Stimulated activated CD4-positive, alpha-beta T cell treated with anti-CD3 and anti-CD28 coated beads, Interleukin-15, amount 100 ng/mL, for 24 hours (primary cell): Measurements from ENCODE around the gene SLC7A1.
A peak's percentile ranks its signal among the peaks of the same experiment; 100 is the strongest.

ENCODE experiments used
- DNase-seq: peaks from one replicate; pipeline ENCODE4 v3.0.0-alpha.2; 2020

The SLC7A1 gene

GRCh38 chr13:29508130-29508875, 87.2 kb downstream of the SLC7A1 start:
- DNase-seq = peak; percentile 80

- no peak for DNase-seq
Measured at GRCh38 chr13:29507356-29507755, 88.1 kb downstream of the SLC7A1 start.

GRCh38 chr13:29505950-29506349, 89.5 kb downstream of the SLC7A1 start:
- DNase-seq = no peak

- DNase-seq = no peak
Measured at GRCh38 chr13:29505511-29505910, 90.0 kb downstream of the SLC7A1 start.

- no peak for DNase-seq
Measured at GRCh38 chr13:29504691-29505090, 90.8 kb downstream of the SLC7A1 start.

GRCh38 chr13:29503041-29503837, 92.2 kb downstream of the SLC7A1 start:
- peak; percentile 23 for DNase-seq

- no peak for DNase-seq
Measured at GRCh38 chr13:29502391-29503008, 93.0 kb downstream of the SLC7A1 start.

- DNase-seq = no peak
Measured at GRCh38 chr13:29501674-29502073, 93.8 kb downstream of the SLC7A1 start.

GRCh38 chr13:29500386-29500785, 95.1 kb downstream of the SLC7A1 start:
- DNase-seq = no peak

GRCh38 chr13:29499506-29500165, 95.9 kb downstream of the SLC7A1 start:
- DNase-seq = no peak

GRCh38 chr13:29498426-29499040, 97.0 kb downstream of the SLC7A1 start:
- no peak for DNase-seq

- no peak for DNase-seq
Measured at GRCh38 chr13:29497137-29497654, 98.3 kb downstream of the SLC7A1 start.

- DNase-seq = no peak
Measured at GRCh38 chr13:29496241-29496712, 99.2 kb downstream of the SLC7A1 start.

- DNase-seq = no peak
Measured at GRCh38 chr13:29494520-29494919, 101.0 kb downstream of the SLC7A1 start.

- no peak for DNase-seq
Measured at GRCh38 chr13:29493796-29494195, 101.7 kb downstream of the SLC7A1 start.

GRCh38 chr13:29491248-29491647, 104.2 kb downstream of the SLC7A1 start:
- DNase-seq = no peak

- no peak for DNase-seq
Measured at GRCh38 chr13:29490561-29490885, 105.0 kb downstream of the SLC7A1 start.

- no peak for DNase-seq
Measured at GRCh38 chr13:29489650-29490560, 105.6 kb downstream of the SLC7A1 start.

GRCh38 chr13:29487466-29488454, 107.7 kb downstream of the SLC7A1 start:
- no peak for DNase-seq

GRCh38 chr13:29486551-29486950, 108.9 kb downstream of the SLC7A1 start:
- no peak for DNase-seq
